ENCODE data around the gene MORC4. TPM values are rescaled to one million over a fixed set of nuclear protein-coding genes. Genes with fewer than 3 reads are reported as not detected.

The MORC4 gene
- total RNA-seq, 1 donor from 2014 or later: 2.0 TPM

- DNase-seq: no peak
- Mint-ChIP-seq H3K4me3 (ENCODE audit: unreplicated experiment) (no peak overlapping the region), H3K27ac (ENCODE audit: unreplicated experiment) (no peak overlapping the region), H3K27me3 (ENCODE audit: unreplicated experiment) (no peaks in the 10 kb centered on the region), H3K4me1 (ENCODE audit: low read depth, unreplicated experiment) (no peaks in the 10 kb centered on the region), H3K36me3 (ENCODE audit: unreplicated experiment) (no peaks in the 10 kb centered on the region), H3K9me3 (ENCODE audit: unreplicated experiment) (peaks cover 1% of the 10 kb centered on the region)
- TF ChIP-seq CTCF (IDR thresholded peaks at IDR 0.05; ENCODE audit: partially characterized antibody, unreplicated experiment): no peak
Observed at GRCh38 chrX:106964290-106964689, 35.7 kb downstream of the MORC4 start.

- no peaks in the 10 kb centered on the region for H3K9me3 Mint-ChIP-seq (ENCODE audit: unreplicated experiment)
Observed at GRCh38 chrX:106963111-106963510, 36.9 kb downstream of the MORC4 start.

GRCh38 chrX:106959901-106960300, 40.1 kb downstream of the MORC4 start:
- no peak for DNase-seq
- Mint-ChIP-seq H3K27ac (ENCODE audit: unreplicated experiment) (no peak overlapping the region), H3K9me3 (ENCODE audit: unreplicated experiment) (no peaks in the 10 kb centered on the region), H3K4me3 (ENCODE audit: unreplicated experiment) (no peak overlapping the region), H3K27me3 (ENCODE audit: unreplicated experiment) (no peaks in the 10 kb centered on the region), H3K4me1 (ENCODE audit: low read depth, unreplicated experiment) (no peaks in the 10 kb centered on the region), H3K36me3 (ENCODE audit: unreplicated experiment) (no peaks in the 10 kb centered on the region)
- no peak for TF ChIP-seq CTCF (IDR thresholded peaks at IDR 0.05; ENCODE audit: partially characterized antibody, unreplicated experiment)

More at GRCh38 chrX:106963111-106963510, 36.9 kb downstream of the MORC4 start:
- H3K36me3 Mint-ChIP-seq (ENCODE audit: unreplicated experiment): no peaks in the 10 kb centered on the region
- no peaks in the 10 kb centered on the region for H3K27me3 Mint-ChIP-seq (ENCODE audit: unreplicated experiment)
- no peak for DNase-seq
- H3K4me1 Mint-ChIP-seq (ENCODE audit: low read depth, unreplicated experiment): no peaks in the 10 kb centered on the region
- H3K4me3 Mint-ChIP-seq (ENCODE audit: unreplicated experiment): no peak overlapping the region
- H3K27ac Mint-ChIP-seq (ENCODE audit: unreplicated experiment): no peak overlapping the region
- TF ChIP-seq CTCF (IDR thresholded peaks at IDR 0.05; ENCODE audit: partially characterized antibody, unreplicated experiment): no peak

GRCh38 chrX:106957856-106958255, 42.2 kb downstream of the MORC4 start:
- Mint-ChIP-seq H3K4me3 (ENCODE audit: unreplicated experiment) (no peak overlapping the region), H3K27ac (ENCODE audit: unreplicated experiment) (no peak overlapping the region), H3K36me3 (ENCODE audit: unreplicated experiment) (no peaks in the 10 kb centered on the region), H3K27me3 (ENCODE audit: unreplicated experiment) (no peaks in the 10 kb centered on the region), H3K9me3 (ENCODE audit: unreplicated experiment) (no peaks in the 10 kb centered on the region), H3K4me1 (ENCODE audit: low read depth, unreplicated experiment) (no peaks in the 10 kb centered on the region)
- DNase-seq: no peak
- no peak for TF ChIP-seq CTCF (IDR thresholded peaks at IDR 0.05; ENCODE audit: partially characterized antibody, unreplicated experiment)

- no peaks in the 10 kb centered on the region for H3K27me3 Mint-ChIP-seq (ENCODE audit: unreplicated experiment)
Observed at GRCh38 chrX:106955004-106955772, 44.8 kb downstream of the MORC4 start.

More at GRCh38 chrX:106955004-106955772, 44.8 kb downstream of the MORC4 start:
- DNase-seq: no peak
- no peaks in the 10 kb centered on the region for H3K36me3 Mint-ChIP-seq (ENCODE audit: unreplicated experiment)
- TF ChIP-seq CTCF (IDR thresholded peaks at IDR 0.05; ENCODE audit: partially characterized antibody, unreplicated experiment): no peak
- H3K27ac Mint-ChIP-seq (ENCODE audit: unreplicated experiment): no peak overlapping the region
- H3K4me3 Mint-ChIP-seq (ENCODE audit: unreplicated experiment): no peak overlapping the region
- no peaks in the 10 kb centered on the region for H3K9me3 Mint-ChIP-seq (ENCODE audit: unreplicated experiment)
- no peaks in the 10 kb centered on the region for H3K4me1 Mint-ChIP-seq (ENCODE audit: low read depth, unreplicated experiment)

Measured in glutamatergic neuron (in vitro differentiated cells).